GM18519 (cell line): ENCODE data around the gene DOK3.

Experiments
- ATAC-seq: cut with Tn5 transposase; IDR thresholded peaks from one replicate; pipeline ENCODE4 v1.9.1; 2021; ENCODE audit warnings: mild to moderate bottlenecking, moderate library complexity; ENCODE audit not compliant: unreplicated experiment, low FRiP score

The DOK3 gene

GRCh38 chr5:177516601-177517568 lies 7.3 kb upstream of the DOK3 start, which contains the start of gene DDX41:
Gene DDX41 (minus strand): TSS chr5:177516961. CDS start chr5:177516945, 16 bp downstream.
- ATAC-seq: peak; percentile 65

- ATAC-seq: no peak
These were observed 6.0 kb upstream of the DOK3 start for GRCh38 chr5:177515580-177515979.

GRCh38 chr5:177514541-177514940 lies 4.9 kb upstream of the DOK3 start:
- ATAC-seq: no peak

GRCh38 chr5:177513500-177513899 lies 3.9 kb upstream of the DOK3 start:
- no peak for ATAC-seq

- no peak for ATAC-seq
These were observed 3.2 kb upstream of the DOK3 start for GRCh38 chr5:177512736-177513380.

- no peak for ATAC-seq
These were observed 2.4 kb upstream of the DOK3 start for GRCh38 chr5:177511796-177512675.

- no peak for ATAC-seq
These were observed 1.6 kb upstream of the DOK3 start for GRCh38 chr5:177511181-177511580.

- ATAC-seq: no peak
These were observed 984 bp upstream of the DOK3 start for GRCh38 chr5:177510567-177511053.

- ATAC-seq: no peak
These were observed 453 bp upstream of the DOK3 start for GRCh38 chr5:177509991-177510566.

GRCh38 chr5:177508837-177509236 lies 789 bp downstream of the DOK3 start:
- no peak for ATAC-seq

- no peak for ATAC-seq
These were observed 1.4 kb downstream of the DOK3 start for GRCh38 chr5:177508221-177508611.

- no peak for ATAC-seq
These were observed 1.9 kb downstream of the DOK3 start for GRCh38 chr5:177507596-177508220.

- ATAC-seq: no peak
These were observed 2.5 kb downstream of the DOK3 start for GRCh38 chr5:177507165-177507564.

- ATAC-seq: no peak
These were observed 4.6 kb downstream of the DOK3 start for GRCh38 chr5:177505075-177505474.

GRCh38 chr5:177504086-177505056 lies 5.3 kb downstream of the DOK3 start:
- no peak for ATAC-seq

GRCh38 chr5:177503351-177504085 lies 6.1 kb downstream of the DOK3 start:
- ATAC-seq: no peak

- ATAC-seq: no peak
These were observed 6.7 kb downstream of the DOK3 start for GRCh38 chr5:177502886-177503285.
